ENCODE data around the gene MYO5A. TPM values are rescaled to one million over a fixed set of nuclear protein-coding genes. Genes with fewer than 3 reads are reported as not detected.

Gene MYO5A
- total and polyA plus RNA-seq, 8 donors: 2.4 to 11.9 (median 8.1) TPM

- peaks cover 0 to 45% (median 9%) of the 10 kb centered on the region in 3 donors for H3K36me3 ChIP-seq
- H3K27me3 ChIP-seq: no peaks in the 10 kb centered on the region
- FAIRE-seq (no peak), ATAC-seq (no peak), DNase-seq (no peak)
- H3K4me3 ChIP-seq: no peak overlapping the region
- H3K27ac ChIP-seq: no peak overlapping the region
- WGBS, 2 donors: 66 to 70% methylated on average over 11 of the region's 11 CpGs
- H3K4me1 ChIP-seq: peaks cover 0 to 7% (median 0%) of the 10 kb centered on the region in 3 donors
- no peak for TF ChIP-seq CTCF (IDR thresholded peaks at IDR 0.05)
- H3K9me3 ChIP-seq: no peaks in the 10 kb centered on the region
- intact Hi-C loops (cut with DNase I): no loop called here
These were observed 265.0 kb downstream of the MYO5A start for GRCh38 chr15:52263563-52264282.

- no peak overlapping the region for H3K4me3 ChIP-seq
- H3K4me1 ChIP-seq: peaks cover 0 to 7% (median 0%) of the 10 kb centered on the region in 3 donors
- H3K27me3 ChIP-seq: no peaks in the 10 kb centered on the region
- no peaks in the 10 kb centered on the region for H3K9me3 ChIP-seq
- TF ChIP-seq CTCF (IDR thresholded peaks at IDR 0.05): no peak
- WGBS, 2 donors: 44 to 58% methylated on average over 5 of the region's 5 CpGs
- H3K36me3 ChIP-seq: peaks cover 0 to 31% (median 9%) of the 10 kb centered on the region in 3 donors
- no peak for DNase-seq
- intact Hi-C loops (cut with DNase I): no loop called here
- ATAC-seq: peak in 3 of 4 donors; percentile 13 to 18 (median 15)
- peak overlapping the region; percentile 31 to 78 (median 64) for H3K27ac ChIP-seq
- no peak for FAIRE-seq
These were observed 266.3 kb downstream of the MYO5A start for GRCh38 chr15:52262364-52262763.

- WGBS, 2 donors: 27 to 37% methylated on average over 7 to 8 of the region's 8 CpGs
- no peak overlapping the region for H3K4me3 ChIP-seq
- peak in 4 of 6 donors; percentile 57 to 71 (median 61) for DNase-seq
- H3K27ac ChIP-seq: peak overlapping the region; percentile 31 to 78 (median 64)
- intact Hi-C loops (cut with DNase I): no loop called here
- ATAC-seq: peak; percentile 80 to 91 (median 88)
- H3K4me1 ChIP-seq: peaks cover 0 to 7% (median 0%) of the 10 kb centered on the region in 3 donors
- H3K9me3 ChIP-seq: no peaks in the 10 kb centered on the region
- no peak for TF ChIP-seq CTCF (IDR thresholded peaks at IDR 0.05)
- no peaks in the 10 kb centered on the region for H3K27me3 ChIP-seq
- no peak for FAIRE-seq
- peaks cover 0 to 28% (median 5%) of the 10 kb centered on the region in 3 donors for H3K36me3 ChIP-seq
These were observed 267.0 kb downstream of the MYO5A start for GRCh38 chr15:52261498-52262242.

GRCh38 chr15:52261026-52261425, 267.7 kb downstream of the MYO5A start:
- Histone ChIP-seq H3K27ac (peak overlapping the region; percentile 31 to 78 (median 64)), H3K4me1 (peaks cover 0 to 7% (median 0%) of the 10 kb centered on the region in 3 donors), H3K36me3 (peaks cover 0 to 25% (median 3%) of the 10 kb centered on the region in 3 donors), H3K9me3 (no peaks in the 10 kb centered on the region), H3K27me3 (no peaks in the 10 kb centered on the region), H3K4me3 (no peak overlapping the region)
- no peak for TF ChIP-seq CTCF (IDR thresholded peaks at IDR 0.05)
- DNase-seq (no peak), ATAC-seq (no peak), FAIRE-seq (no peak)
- intact Hi-C loops (cut with DNase I): no loop called here
- 92 to 95% methylated on average over 10 of the region's 10 CpGs for WGBS, 2 donors
